BJ (cell line): ENCODE measurements around the gene STC2. TPM values are rescaled to one million over a fixed set of nuclear protein-coding genes. Genes with fewer than 3 reads are reported as not detected.
"Not testable (repeated sequence)": the region's sequence is repeated elsewhere in the genome, so short reads cannot be mapped to it uniquely, and the experiment has no call there.

Source experiments
- CTCF ChIA-PET: fragments of 350-600 bp; formaldehyde crosslinking; extraction: SDS; loops from one replicate; lab custom pipeline; 2021; ENCODE audit warnings: antibody characterized with exemption, inconsistent platforms; lab: Yijun Ruan, JAX
- POLR2A ChIA-PET: fragments of 300-600 bp; sonication (Branson Sonifier 250); formaldehyde crosslinking; extraction: SDS; loops from one replicate; lab custom pipeline; 2021; ENCODE audit warnings: antibody characterized with exemption; lab: Charles Lee
- DNase-seq: peaks from one replicate; pipeline ENCODE4 v3.0.0-alpha.2; 2011; ENCODE audit warnings: low read depth
- H3K27me3 ChIP-seq: 2 replicates; pipeline ENCODE4 v1.6.0; 2011; ENCODE audit warnings: low read length; ENCODE audit not compliant: control insufficient read depth, insufficient read depth
- H3K36me3 ChIP-seq: 2 replicates; pipeline ENCODE4 v1.5.1; 2011; ENCODE audit warnings: low read length; ENCODE audit not compliant: control insufficient read depth, insufficient read depth
- H3K4me3 ChIP-seq: 2 replicates; pipeline ENCODE4 v1.5.1; 2011; ENCODE audit warnings: low read depth, mild to moderate bottlenecking, control low read depth, low read length
- polyA plus RNA-seq: library from polyadenylated mRNA; depleted of rRNA; stranded (reverse); fragments of >200 nt; gene quantifications from 2 replicates; pipeline ENCODE4 v1.2.3, GENCODE V29; 2011
- TF ChIP-seq, protein P1 (sequence below): IDR thresholded peaks from 2 replicates; pipeline ENCODE4 v1.5.1; 2011; ENCODE audit warnings: low read depth, mild to moderate bottlenecking, control low read depth, inconsistent platforms, low read length, moderate library complexity; ENCODE audit not compliant: insufficient read depth

STC2 gene
- polyA plus RNA-seq, 1 experiment = 168 TPM

GRCh38 chr5:173289372-173289771 is 38.8 kb downstream of the STC2 start:
- Histone ChIP-seq H3K4me3 (no peak overlapping the region), H3K27me3 (peaks cover 2% of the 10 kb centered on the region; the same call in 1 of the 2 replicates), H3K36me3 (no peaks in the 10 kb centered on the region)
- DNase-seq = no peak
- CTCF ChIA-PET = interaction anchor here (0.8 to 7.6 kb wide), 2 partner anchors 38 to 283 kb away, joined by 3 to 91 read pairs; partner anchors contain the start of gene STC2
- POLR2A ChIA-PET = no interaction called here
- TF ChIP-seq, protein P1, sequence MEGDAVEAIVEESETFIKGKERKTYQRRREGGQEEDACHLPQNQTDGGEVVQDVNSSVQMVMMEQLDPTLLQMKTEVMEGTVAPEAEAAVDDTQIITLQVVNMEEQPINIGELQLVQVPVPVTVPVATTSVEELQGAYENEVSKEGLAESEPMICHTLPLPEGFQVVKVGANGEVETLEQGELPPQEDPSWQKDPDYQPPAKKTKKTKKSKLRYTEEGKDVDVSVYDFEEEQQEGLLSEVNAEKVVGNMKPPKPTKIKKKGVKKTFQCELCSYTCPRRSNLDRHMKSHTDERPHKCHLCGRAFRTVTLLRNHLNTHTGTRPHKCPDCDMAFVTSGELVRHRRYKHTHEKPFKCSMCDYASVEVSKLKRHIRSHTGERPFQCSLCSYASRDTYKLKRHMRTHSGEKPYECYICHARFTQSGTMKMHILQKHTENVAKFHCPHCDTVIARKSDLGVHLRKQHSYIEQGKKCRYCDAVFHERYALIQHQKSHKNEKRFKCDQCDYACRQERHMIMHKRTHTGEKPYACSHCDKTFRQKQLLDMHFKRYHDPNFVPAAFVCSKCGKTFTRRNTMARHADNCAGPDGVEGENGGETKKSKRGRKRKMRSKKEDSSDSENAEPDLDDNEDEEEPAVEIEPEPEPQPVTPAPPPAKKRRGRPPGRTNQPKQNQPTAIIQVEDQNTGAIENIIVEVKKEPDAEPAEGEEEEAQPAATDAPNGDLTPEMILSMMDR = no peak

- no peaks in the 10 kb centered on the region for H3K36me3 ChIP-seq
- POLR2A ChIA-PET = no interaction called here
- DNase-seq = no peak
- CTCF ChIA-PET = interaction anchor here (0.6 kb wide), 1 partner anchor 49 kb away, joined by 3 read pairs; no protein-coding TSS in a partner anchor
- peaks cover 2% of the 10 kb centered on the region; the same call in 1 of the 2 replicates for H3K27me3 ChIP-seq
- no peak overlapping the region for H3K4me3 ChIP-seq
- TF ChIP-seq, protein P1 = no peak
Observed at GRCh38 chr5:173288632-173289031, 39.6 kb downstream of the STC2 start.

- ChIA-PET POLR2A (no interaction called here), CTCF (interaction anchor here (1.6 kb wide), 1 partner anchor 21 kb away, joined by 3 read pairs; no protein-coding TSS in a partner anchor)
- peaks cover 6% of the 10 kb centered on the region; the same call in 1 of the 2 replicates for H3K27me3 ChIP-seq
- no peak overlapping the region for H3K4me3 ChIP-seq
- no peak for DNase-seq
- TF ChIP-seq, protein P1 = no peak
- H3K36me3 ChIP-seq = no peaks in the 10 kb centered on the region
Observed at GRCh38 chr5:173287086-173287485, 41.1 kb downstream of the STC2 start.

GRCh38 chr5:173284343-173284958 is 43.8 kb downstream of the STC2 start:
- H3K4me3 ChIP-seq, H3K36me3 ChIP-seq, POLR2A ChIA-PET, DNase-seq: not testable (repeated sequence)
- CTCF ChIA-PET = interaction anchor here (0.7 to 1.5 kb wide), 11 partner anchors 8 to 587 kb away, joined by 3 to 6 read pairs (median 4); no protein-coding TSS in a partner anchor
- peaks cover 12% of the 10 kb centered on the region for H3K27me3 ChIP-seq

DNA sequence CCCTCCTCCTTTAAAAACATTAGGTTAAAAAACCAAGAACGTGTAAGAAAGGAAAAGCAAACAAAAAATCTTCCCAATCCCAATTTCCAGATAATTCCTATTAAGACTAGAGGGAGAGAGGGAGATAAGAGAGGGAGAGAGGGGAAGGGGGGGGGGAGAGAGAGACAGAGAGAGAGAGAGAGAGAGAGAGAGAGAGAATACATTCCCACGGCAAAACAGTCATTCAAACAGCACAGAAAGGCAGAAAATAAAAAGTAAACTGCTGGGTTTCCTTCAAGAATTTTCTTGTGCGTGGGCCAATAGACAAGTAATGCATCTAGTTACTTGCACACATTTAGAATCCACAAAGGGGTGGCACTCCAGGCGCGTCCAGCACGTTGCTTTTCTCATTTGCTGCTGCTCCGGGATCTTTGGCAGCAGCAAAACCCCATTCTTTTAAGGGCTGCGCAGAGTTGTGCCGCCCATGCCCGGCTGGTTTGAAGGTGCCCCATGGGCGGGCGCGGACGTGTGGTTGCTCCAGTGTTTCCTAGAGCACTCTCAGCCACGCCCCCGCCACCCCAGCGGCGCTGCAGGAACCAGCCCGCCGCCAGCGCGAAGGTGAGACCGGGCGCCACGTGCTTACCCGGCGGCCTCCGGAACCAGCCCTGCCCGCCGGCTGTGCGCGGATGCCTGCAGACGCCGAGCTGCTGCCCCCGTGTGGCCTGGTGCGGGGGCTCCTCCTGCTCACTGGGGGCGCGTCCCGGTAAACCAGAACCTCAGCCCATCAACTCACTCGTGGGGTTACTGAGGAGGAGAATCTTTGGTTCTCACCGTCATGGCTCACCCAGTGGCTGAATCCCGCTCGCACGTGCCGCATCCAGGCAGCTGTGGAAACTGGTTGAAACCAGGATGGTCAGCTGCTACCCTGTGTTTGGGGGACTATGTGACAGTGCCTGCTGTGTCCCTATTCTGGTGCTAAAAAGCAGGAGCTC is 44.6 kb downstream of the STC2 start:
- peaks cover 12% of the 10 kb centered on the region for H3K27me3 ChIP-seq
- H3K4me3 ChIP-seq = peak overlapping the region; percentile 15; the same call in 1 of the 2 replicates
- TF ChIP-seq, protein P1 = peak; percentile 81
- POLR2A ChIA-PET = no interaction called here
- no peak for DNase-seq
- CTCF ChIA-PET = interaction anchor here (0.6 to 1.6 kb wide), 14 partner anchors 7 to 587 kb away, joined by 3 to 6 read pairs (median 4); no protein-coding TSS in a partner anchor
- H3K36me3 ChIP-seq = no peaks in the 10 kb centered on the region
